GM23338 (cell line): ENCODE data around the gene PSMB2. TPM values are rescaled to one million over a fixed set of nuclear protein-coding genes. Genes with fewer than 3 reads are reported as not detected.
A peak's percentile ranks its signal among the peaks of the same experiment; 100 is the strongest.

ENCODE experiments used
- ATAC-seq: fragments of 200-7000 bp; cut with Tn5 transposase; 3 replicates; pipeline ENCODE4 v1.9.1; 2020
- DNase-seq: peaks from one replicate; pipeline ENCODE4 v3.0.0-alpha.2; 2015; ENCODE audit warnings: low spot score
- H2AFZ ChIP-seq: fragments of 200-600 bp; sonication (generic); 2 replicates; pipeline ENCODE4 v1.8.0; 2016; ENCODE audit warnings: antibody characterized with exemption, mild to moderate bottlenecking, moderate library complexity
- H3F3A ChIP-seq: fragments of 200-600 bp; sonication (generic); replicated peaks from 2 replicates; pipeline ENCODE4 v1.8.0; 2017; ENCODE audit warnings: antibody characterized with exemption, mixed run types, low read depth
- H3K27ac ChIP-seq: fragments of 200-600 bp; sonication (generic); 2 replicates; pipeline ENCODE4 v1.6.1; 2016; ENCODE audit warnings: low read depth
- H3K27me3 ChIP-seq: fragments of 200-600 bp; sonication (generic); 2 replicates; pipeline ENCODE4 v1.8.0; 2016; ENCODE audit warnings: mild to moderate bottlenecking, mixed run types, moderate library complexity; ENCODE audit not compliant: insufficient read depth
- H3K36me3 ChIP-seq: fragments of 200-600 bp; sonication (generic); 2 replicates; pipeline ENCODE4 v1.8.0; 2016; ENCODE audit warnings: mild to moderate bottlenecking; ENCODE audit not compliant: insufficient read depth
- H3K4me1 ChIP-seq: fragments of 200-600 bp; sonication (generic); 2 replicates; pipeline ENCODE4 v1.8.0; 2016; ENCODE audit warnings: mild to moderate bottlenecking, moderate library complexity; ENCODE audit not compliant: insufficient read depth
- H3K4me2 ChIP-seq: fragments of 200-600 bp; sonication (generic); 2 replicates; pipeline ENCODE4 v1.7.1; 2017; ENCODE audit warnings: mixed run types
- H3K4me3 ChIP-seq: fragments of 200-600 bp; sonication (generic); 2 replicates; pipeline ENCODE4 v1.6.1; 2016; ENCODE audit warnings: mixed run types
- H3K79me2 ChIP-seq: fragments of 200-600 bp; sonication (generic); replicated peaks from 2 replicates; pipeline ENCODE4 v1.8.0; 2017; ENCODE audit warnings: mild to moderate bottlenecking; ENCODE audit not compliant: insufficient read depth
- H3K9me2 ChIP-seq: fragments of 200-600 bp; sonication (generic); 2 replicates; pipeline ENCODE4 v1.8.0; 2017; ENCODE audit not compliant: insufficient read depth
- H4K20me1 ChIP-seq: fragments of 200-600 bp; sonication (generic); replicated peaks from 2 replicates; pipeline ENCODE4 v1.8.0; 2017; ENCODE audit warnings: mild to moderate bottlenecking; ENCODE audit not compliant: insufficient read depth
- H3K27ac Mint-ChIP-seq: 2 replicates; pipeline ENCODE4 v1.8.0; 2020; ENCODE audit warnings: inconsistent platforms, mild to moderate bottlenecking, moderate library complexity, mixed read lengths
- H3K27me3 Mint-ChIP-seq: 3 replicates; pipeline ENCODE4 v1.8.0; 2022; ENCODE audit warnings: low read depth, mild to moderate bottlenecking, moderate library complexity, mixed read lengths, inconsistent platforms; ENCODE audit not compliant: insufficient read depth, poor library complexity
- H3K36me3 Mint-ChIP-seq: 3 replicates; pipeline ENCODE4 v1.8.0; 2021; ENCODE audit warnings: low read depth, mild to moderate bottlenecking, inconsistent platforms, moderate library complexity, mixed read lengths
- H3K4me1 Mint-ChIP-seq: 3 replicates; pipeline ENCODE4 v1.8.0; 2020; ENCODE audit warnings: mild to moderate bottlenecking, inconsistent platforms, mixed read lengths
- H3K4me3 Mint-ChIP-seq: 3 replicates; pipeline ENCODE4 v1.8.0; 2021; ENCODE audit warnings: moderate library complexity, mild to moderate bottlenecking, inconsistent platforms, mixed read lengths
- H3K9me3 Mint-ChIP-seq: 3 replicates; pipeline ENCODE4 v1.8.0; 2020; ENCODE audit warnings: moderate library complexity, mild to moderate bottlenecking, inconsistent platforms, mixed read lengths
- CREB1 ChIP-seq: fragments of 250-450 bp; sonication (Bioruptor Pico); IDR thresholded peaks from 2 replicates; pipeline ENCODE4 v1.5.0; 2020; ENCODE audit warnings: low read depth, mild to moderate bottlenecking, moderate library complexity
- EZH2 ChIP-seq: fragments of 200-600 bp; sonication (generic); IDR thresholded peaks from one replicate; pipeline ENCODE4 v1.8.0; 2017; ENCODE audit warnings: antibody characterized with exemption, mild to moderate bottlenecking, low read depth; ENCODE audit not compliant: unreplicated experiment
- EZH2phosphoT487 ChIP-seq: fragments of 200-600 bp; sonication (generic); IDR thresholded peaks from one replicate; pipeline ENCODE4 v1.8.1; 2018; ENCODE audit warnings: antibody characterized with exemption; ENCODE audit not compliant: unreplicated experiment
- JUNB ChIP-seq: IDR thresholded peaks from one replicate; pipeline ENCODE4 v1.6.1; 2016; ENCODE audit warnings: antibody characterized with exemption; ENCODE audit not compliant: unreplicated experiment
- NANOG ChIP-seq: IDR thresholded peaks from 2 replicates; pipeline ENCODE4 v1.6.1; 2016; ENCODE audit warnings: antibody characterized with exemption, borderline replicate concordance
- POLR2AphosphoS5 ChIP-seq: IDR thresholded peaks from 2 replicates; pipeline ENCODE4 v1.6.1; 2016; ENCODE audit warnings: antibody characterized with exemption, low read depth
- STAT1 ChIP-seq: IDR thresholded peaks from one replicate; pipeline ENCODE4 v1.6.1; 2016; ENCODE audit warnings: antibody characterized with exemption; ENCODE audit not compliant: unreplicated experiment
- ZNF114 ChIP-seq: fragments of 250-450 bp; sonication (Bioruptor Pico); IDR thresholded peaks from 2 replicates; pipeline ENCODE4 v1.5.0; 2020; ENCODE audit warnings: mild to moderate bottlenecking, moderate library complexity
- ZNF331 ChIP-seq: fragments of 250-450 bp; sonication (Bioruptor Pico); IDR thresholded peaks from 2 replicates; pipeline ENCODE4 v1.5.0; 2020; ENCODE audit warnings: low read depth, mild to moderate bottlenecking, moderate library complexity
- polyA plus RNA-seq: library from polyadenylated mRNA; unstranded; fragments of >200 nt; fragmentation: Nextera tagmentation; extraction: Ambion mirVana; gene quantifications from 2 replicates; pipeline ENCODE4 v1.2.1, GENCODE V29; 2016
- total RNA-seq: library from RNA; depleted of rRNA; stranded (reverse); fragments of >200 nt; shearing (Covaris generic); gene quantifications from 2 replicates; pipeline ENCODE4 v1.2.3, GENCODE V29; 2014
- TF ChIP-seq, protein P1 (sequence below): IDR thresholded peaks from one replicate; pipeline ENCODE4 v1.6.1; 2018; ENCODE audit warnings: antibody characterized with exemption; ENCODE audit not compliant: unreplicated experiment
- TF ChIP-seq, protein P2 (sequence below): IDR thresholded peaks from 2 replicates; pipeline ENCODE4 v1.6.1; 2016; ENCODE audit warnings: antibody characterized with exemption
- TF ChIP-seq, protein P3 (sequence below), 2 experiments: fragments of 200-600 bp in 1 of 2; sonication (generic) in 1 of 2; conservative IDR thresholded peaks; 2 replicates each; pipeline versions ENCODE4 v1.5.1 to v1.6.1; 2016 to 2017; ENCODE audit warnings: antibody characterized with exemption in 2 of 2, low read depth in 2 of 2, mild to moderate bottlenecking in 2 of 2, moderate library complexity in 1 of 2

The PSMB2 gene
- total and polyA plus RNA-seq, 2 experiments from 2014 or later = 68.2 to 147 TPM

GRCh38 chr1:35611655-35612054 lies 29.7 kb downstream of the PSMB2 start (continued):
- TF ChIP-seq, protein P1, sequence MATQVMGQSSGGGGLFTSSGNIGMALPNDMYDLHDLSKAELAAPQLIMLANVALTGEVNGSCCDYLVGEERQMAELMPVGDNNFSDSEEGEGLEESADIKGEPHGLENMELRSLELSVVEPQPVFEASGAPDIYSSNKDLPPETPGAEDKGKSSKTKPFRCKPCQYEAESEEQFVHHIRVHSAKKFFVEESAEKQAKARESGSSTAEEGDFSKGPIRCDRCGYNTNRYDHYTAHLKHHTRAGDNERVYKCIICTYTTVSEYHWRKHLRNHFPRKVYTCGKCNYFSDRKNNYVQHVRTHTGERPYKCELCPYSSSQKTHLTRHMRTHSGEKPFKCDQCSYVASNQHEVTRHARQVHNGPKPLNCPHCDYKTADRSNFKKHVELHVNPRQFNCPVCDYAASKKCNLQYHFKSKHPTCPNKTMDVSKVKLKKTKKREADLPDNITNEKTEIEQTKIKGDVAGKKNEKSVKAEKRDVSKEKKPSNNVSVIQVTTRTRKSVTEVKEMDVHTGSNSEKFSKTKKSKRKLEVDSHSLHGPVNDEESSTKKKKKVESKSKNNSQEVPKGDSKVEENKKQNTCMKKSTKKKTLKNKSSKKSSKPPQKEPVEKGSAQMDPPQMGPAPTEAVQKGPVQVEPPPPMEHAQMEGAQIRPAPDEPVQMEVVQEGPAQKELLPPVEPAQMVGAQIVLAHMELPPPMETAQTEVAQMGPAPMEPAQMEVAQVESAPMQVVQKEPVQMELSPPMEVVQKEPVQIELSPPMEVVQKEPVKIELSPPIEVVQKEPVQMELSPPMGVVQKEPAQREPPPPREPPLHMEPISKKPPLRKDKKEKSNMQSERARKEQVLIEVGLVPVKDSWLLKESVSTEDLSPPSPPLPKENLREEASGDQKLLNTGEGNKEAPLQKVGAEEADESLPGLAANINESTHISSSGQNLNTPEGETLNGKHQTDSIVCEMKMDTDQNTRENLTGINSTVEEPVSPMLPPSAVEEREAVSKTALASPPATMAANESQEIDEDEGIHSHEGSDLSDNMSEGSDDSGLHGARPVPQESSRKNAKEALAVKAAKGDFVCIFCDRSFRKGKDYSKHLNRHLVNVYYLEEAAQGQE = no peak
- TF ChIP-seq EZH2phosphoT487 (no peak), ZNF331 (CRISPR knock-in tag) (no peak), EZH2 (no peak), ZNF114 (CRISPR knock-in tag) (no peak)
- TF ChIP-seq, protein P2, sequence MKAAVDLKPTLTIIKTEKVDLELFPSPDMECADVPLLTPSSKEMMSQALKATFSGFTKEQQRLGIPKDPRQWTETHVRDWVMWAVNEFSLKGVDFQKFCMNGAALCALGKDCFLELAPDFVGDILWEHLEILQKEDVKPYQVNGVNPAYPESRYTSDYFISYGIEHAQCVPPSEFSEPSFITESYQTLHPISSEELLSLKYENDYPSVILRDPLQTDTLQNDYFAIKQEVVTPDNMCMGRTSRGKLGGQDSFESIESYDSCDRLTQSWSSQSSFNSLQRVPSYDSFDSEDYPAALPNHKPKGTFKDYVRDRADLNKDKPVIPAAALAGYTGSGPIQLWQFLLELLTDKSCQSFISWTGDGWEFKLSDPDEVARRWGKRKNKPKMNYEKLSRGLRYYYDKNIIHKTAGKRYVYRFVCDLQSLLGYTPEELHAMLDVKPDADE = no peak

GRCh38 chr1:35605867-35606182 lies 35.5 kb downstream of the PSMB2 start:
- TF ChIP-seq, protein P3, sequence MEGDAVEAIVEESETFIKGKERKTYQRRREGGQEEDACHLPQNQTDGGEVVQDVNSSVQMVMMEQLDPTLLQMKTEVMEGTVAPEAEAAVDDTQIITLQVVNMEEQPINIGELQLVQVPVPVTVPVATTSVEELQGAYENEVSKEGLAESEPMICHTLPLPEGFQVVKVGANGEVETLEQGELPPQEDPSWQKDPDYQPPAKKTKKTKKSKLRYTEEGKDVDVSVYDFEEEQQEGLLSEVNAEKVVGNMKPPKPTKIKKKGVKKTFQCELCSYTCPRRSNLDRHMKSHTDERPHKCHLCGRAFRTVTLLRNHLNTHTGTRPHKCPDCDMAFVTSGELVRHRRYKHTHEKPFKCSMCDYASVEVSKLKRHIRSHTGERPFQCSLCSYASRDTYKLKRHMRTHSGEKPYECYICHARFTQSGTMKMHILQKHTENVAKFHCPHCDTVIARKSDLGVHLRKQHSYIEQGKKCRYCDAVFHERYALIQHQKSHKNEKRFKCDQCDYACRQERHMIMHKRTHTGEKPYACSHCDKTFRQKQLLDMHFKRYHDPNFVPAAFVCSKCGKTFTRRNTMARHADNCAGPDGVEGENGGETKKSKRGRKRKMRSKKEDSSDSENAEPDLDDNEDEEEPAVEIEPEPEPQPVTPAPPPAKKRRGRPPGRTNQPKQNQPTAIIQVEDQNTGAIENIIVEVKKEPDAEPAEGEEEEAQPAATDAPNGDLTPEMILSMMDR (conservative IDR thresholded peaks at IDR 0.05; ENCODE audit: low read depth in 2 of 2) = no peak
- no peak for TF ChIP-seq NANOG
- no peak for TF ChIP-seq ZNF114 (CRISPR knock-in tag)
- no peak for TF ChIP-seq CREB1 (CRISPR knock-in tag)
- TF ChIP-seq, protein P1 = no peak
- no peak for TF ChIP-seq EZH2
- no peak for TF ChIP-seq POLR2AphosphoS5
- TF ChIP-seq STAT1 = no peak
- no peak for TF ChIP-seq ZNF331 (CRISPR knock-in tag)
- TF ChIP-seq JUNB = no peak
- TF ChIP-seq EZH2phosphoT487 = no peak
- Histone ChIP-seq H3K4me1 (no peaks in the 10 kb centered on the region), H3K27ac (0 out of 2 replicates have a peak overlapping the region, but pooled peaks have one; percentile 5), H3K36me3 (peaks cover 37% of the 10 kb centered on the region; the same call in 1 of the 2 replicates), H3K27me3 (no peaks in the 10 kb centered on the region), H4K20me1 (peaks cover 30% of the 10 kb centered on the region), H3K79me2 (peaks cover 41% of the 10 kb centered on the region), H2AFZ (no peak overlapping the region), H3K9me2 (no peaks in the 10 kb centered on the region), H3F3A (peaks cover 6% of the 10 kb centered on the region; the same call in 1 of the 2 replicates), H3K4me3 (no peak overlapping the region), H3K4me2 (no peak overlapping the region)
- Mint-ChIP-seq H3K27ac (no peak overlapping the region), H3K4me1 (0 out of 3 replicates have a peak, but pooled peaks cover 7% of the 10 kb centered on the region), H3K4me3 (no peak overlapping the region), H3K27me3 (no peaks in the 10 kb centered on the region), H3K36me3 (peaks cover 68% of the 10 kb centered on the region), H3K9me3 (no peaks in the 10 kb centered on the region)
- no peak for ATAC-seq
- no peak for DNase-seq
